ENCODE measurements around the gene NCKAP5.

NCKAP5 gene

GRCh38 chr2:133040170-133040569, 528.1 kb downstream of the NCKAP5 start:
- Histone ChIP-seq H3K36me3 (ENCODE audit: insufficient read depth, low read length) (no peaks in the 10 kb centered on the region), H3K4me1 (ENCODE audit: insufficient read depth, low read length) (no peaks in the 10 kb centered on the region), H3K27me3 (ENCODE audit: insufficient read depth, low read length) (no peaks in the 10 kb centered on the region), H3K9ac (ENCODE audit: low read depth, low read length) (no peak overlapping the region), H3K9me3 (ENCODE audit: insufficient read depth, low read depth, low read length) (no peaks in the 10 kb centered on the region), H3K4me3 (ENCODE audit: low read length) (no peak overlapping the region), H3K27ac (ENCODE audit: low read depth, low read length) (no peak overlapping the region)
- WGBS: 94% methylated on average over 3 of the region's 4 CpGs

GRCh38 chr2:133039531-133039930, 528.7 kb downstream of the NCKAP5 start:
- no CpG with 5 or more reads among the region's 1 CpG for WGBS
- Histone ChIP-seq H3K4me3 (ENCODE audit: low read length) (no peak overlapping the region), H3K27me3 (ENCODE audit: insufficient read depth, low read length) (no peaks in the 10 kb centered on the region), H3K4me1 (ENCODE audit: insufficient read depth, low read length) (no peaks in the 10 kb centered on the region), H3K9me3 (ENCODE audit: insufficient read depth, low read depth, low read length) (no peaks in the 10 kb centered on the region), H3K36me3 (ENCODE audit: insufficient read depth, low read length) (no peaks in the 10 kb centered on the region), H3K27ac (ENCODE audit: low read depth, low read length) (no peak overlapping the region), H3K9ac (ENCODE audit: low read depth, low read length) (no peak overlapping the region)

DNA sequence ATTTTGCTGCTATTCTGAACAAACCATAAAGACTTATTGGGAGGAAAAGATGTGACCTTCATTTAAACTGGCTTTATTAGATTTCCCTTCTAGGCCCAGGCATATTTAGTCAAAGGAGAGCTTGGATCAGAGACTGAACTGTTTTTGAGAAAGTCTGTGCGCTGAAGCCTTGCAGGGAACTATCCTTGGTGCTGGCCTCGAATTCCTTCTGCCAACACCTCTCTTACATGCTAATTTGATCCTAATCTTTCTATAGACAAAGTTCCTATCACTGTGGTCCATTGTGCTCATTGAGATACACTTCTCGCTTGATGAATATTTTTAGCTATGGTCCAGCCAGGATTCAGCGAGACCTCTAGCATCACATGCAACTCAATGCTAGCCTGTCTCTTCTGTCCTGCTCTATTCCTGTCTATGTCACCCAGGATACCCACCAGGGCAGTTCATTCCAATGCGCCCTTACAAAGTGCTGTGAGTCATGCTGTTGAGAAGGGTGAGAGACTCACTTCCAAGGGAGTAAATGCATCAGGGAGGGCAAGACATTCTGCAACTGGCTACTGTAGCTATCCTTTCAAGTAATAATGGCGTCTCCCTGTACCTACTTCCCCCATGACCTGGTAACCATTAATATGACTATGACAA, 541.6 kb downstream of the NCKAP5 start:
- H3K27me3 ChIP-seq (ENCODE audit: insufficient read depth, low read length): no peaks in the 10 kb centered on the region
- 52% methylated on average over 5 of the region's 6 CpGs for WGBS
- H3K4me1 ChIP-seq (ENCODE audit: insufficient read depth, low read length): no peaks in the 10 kb centered on the region; the same call in 1 of the 2 replicates
- H3K36me3 ChIP-seq (ENCODE audit: insufficient read depth, low read length): no peaks in the 10 kb centered on the region
- no peaks in the 10 kb centered on the region for H3K9me3 ChIP-seq (ENCODE audit: insufficient read depth, low read depth, low read length)
- H3K9ac ChIP-seq (ENCODE audit: low read depth, low read length): no peak overlapping the region
- no peak overlapping the region for H3K27ac ChIP-seq (ENCODE audit: low read depth, low read length)
- H3K4me3 ChIP-seq (ENCODE audit: low read length): no peak overlapping the region

GRCh38 chr2:133025004-133025403, 543.3 kb downstream of the NCKAP5 start:
- 96% methylated on average over 2 of the region's 3 CpGs for WGBS
- H3K9ac ChIP-seq (ENCODE audit: low read depth, low read length): no peak overlapping the region
- H3K27ac ChIP-seq (ENCODE audit: low read depth, low read length): no peak overlapping the region

DNA sequence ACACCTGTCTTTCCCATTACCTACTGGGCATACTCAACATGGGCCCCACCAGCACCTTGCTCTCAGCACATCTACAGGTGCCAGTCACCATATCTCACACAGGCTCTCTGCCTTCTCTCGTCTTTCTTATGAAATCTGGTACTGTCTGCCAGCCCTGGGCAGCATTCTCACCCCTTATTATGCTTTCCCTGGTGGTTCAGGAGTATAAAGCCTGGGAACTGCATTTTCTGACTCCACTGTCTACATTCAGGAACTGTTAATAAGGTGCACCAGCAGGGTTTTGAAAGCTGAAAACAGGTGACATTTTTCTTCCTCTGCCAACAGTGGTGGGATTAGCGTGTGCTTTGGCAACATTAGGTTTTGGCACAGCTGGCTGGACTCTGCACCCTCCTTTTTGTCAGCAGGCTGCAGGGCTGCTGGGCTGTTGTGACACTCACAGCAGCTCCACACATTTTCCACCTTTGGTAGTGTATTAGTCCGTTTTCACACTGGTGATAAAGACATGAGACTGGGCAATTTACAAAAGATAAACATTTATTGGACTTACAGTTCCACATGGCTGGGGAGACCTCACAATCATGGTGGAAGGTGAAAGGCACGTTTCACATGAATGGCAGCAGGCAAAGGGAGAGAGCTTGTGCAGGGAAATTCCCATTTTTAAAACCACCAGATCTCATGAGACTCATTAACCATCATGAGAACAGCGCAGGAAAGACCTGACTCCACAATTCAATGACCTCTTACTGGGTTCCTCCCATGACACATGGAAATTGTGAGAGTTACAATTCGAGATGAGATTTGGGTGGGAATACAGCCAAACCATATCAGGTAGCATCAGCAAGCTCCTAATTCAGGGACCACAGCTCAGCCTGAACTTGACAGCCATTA, 555.2 kb downstream of the NCKAP5 start:
- 95% methylated on average over 5 of the region's 6 CpGs for WGBS
- no peak overlapping the region for H3K27ac ChIP-seq (ENCODE audit: low read depth, low read length)

More at GRCh38 chr2:133025004-133025403, 543.3 kb downstream of the NCKAP5 start:
- Histone ChIP-seq H3K4me3 (ENCODE audit: low read length) (no peak overlapping the region), H3K9me3 (ENCODE audit: insufficient read depth, low read depth, low read length) (no peaks in the 10 kb centered on the region), H3K4me1 (ENCODE audit: insufficient read depth, low read length) (no peaks in the 10 kb centered on the region; the same call in 1 of the 2 replicates), H3K36me3 (ENCODE audit: insufficient read depth, low read length) (no peaks in the 10 kb centered on the region), H3K27me3 (ENCODE audit: insufficient read depth, low read length) (no peaks in the 10 kb centered on the region)

GRCh38 chr2:133004623-133005022, 563.6 kb downstream of the NCKAP5 start:
- no peak overlapping the region for H3K9ac ChIP-seq (ENCODE audit: low read depth, low read length)
- H3K4me3 ChIP-seq (ENCODE audit: low read length): no peak overlapping the region
- no peak overlapping the region for H3K27ac ChIP-seq (ENCODE audit: low read depth, low read length)
- no peaks in the 10 kb centered on the region for H3K27me3 ChIP-seq (ENCODE audit: insufficient read depth, low read length)
- no peaks in the 10 kb centered on the region for H3K36me3 ChIP-seq (ENCODE audit: insufficient read depth, low read length)
- WGBS: 96% methylated on average over 5 of the region's 5 CpGs
- H3K9me3 ChIP-seq (ENCODE audit: insufficient read depth, low read depth, low read length): peaks cover 14% of the 10 kb centered on the region
- no peaks in the 10 kb centered on the region for H3K4me1 ChIP-seq (ENCODE audit: insufficient read depth, low read length)

More for the DNA sequence above, 555.2 kb downstream of the NCKAP5 start:
- Histone ChIP-seq H3K4me3 (ENCODE audit: low read length) (no peak overlapping the region), H3K27me3 (ENCODE audit: insufficient read depth, low read length) (no peaks in the 10 kb centered on the region), H3K9me3 (ENCODE audit: insufficient read depth, low read depth, low read length) (no peaks in the 10 kb centered on the region), H3K4me1 (ENCODE audit: insufficient read depth, low read length) (no peaks in the 10 kb centered on the region), H3K36me3 (ENCODE audit: insufficient read depth, low read length) (no peaks in the 10 kb centered on the region), H3K9ac (ENCODE audit: low read depth, low read length) (no peak overlapping the region)

GRCh38 chr2:132999421-132999820, 568.8 kb downstream of the NCKAP5 start:
- Histone ChIP-seq H3K9ac (ENCODE audit: low read depth, low read length) (no peak overlapping the region), H3K27ac (ENCODE audit: low read depth, low read length) (no peak overlapping the region), H3K9me3 (ENCODE audit: insufficient read depth, low read depth, low read length) (peaks cover 5% of the 10 kb centered on the region), H3K27me3 (ENCODE audit: insufficient read depth, low read length) (no peaks in the 10 kb centered on the region), H3K36me3 (ENCODE audit: insufficient read depth, low read length) (no peaks in the 10 kb centered on the region), H3K4me1 (ENCODE audit: insufficient read depth, low read length) (no peaks in the 10 kb centered on the region), H3K4me3 (ENCODE audit: low read length) (no peak overlapping the region)
- 93% methylated on average over 2 of the region's 2 CpGs for WGBS

DNA sequence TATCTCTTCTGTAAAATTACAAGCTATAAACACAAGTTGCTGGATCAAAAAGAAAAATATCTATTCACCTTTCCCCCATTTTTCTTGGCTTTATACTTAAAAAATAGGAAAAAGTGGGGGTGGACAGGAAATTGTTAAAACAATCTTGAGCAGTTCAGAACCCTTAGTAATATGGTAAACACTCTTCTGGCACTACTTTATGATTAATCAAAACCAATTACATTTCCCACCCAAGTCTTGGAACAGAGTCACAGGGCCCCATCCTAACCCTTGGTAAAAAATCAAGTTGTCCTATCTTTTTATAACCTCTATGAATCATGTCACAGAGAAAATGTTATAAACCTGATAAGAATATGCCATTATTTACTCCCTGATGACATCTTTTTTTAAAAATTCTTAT, 570.0 kb downstream of the NCKAP5 start:
- H3K9me3 ChIP-seq (ENCODE audit: insufficient read depth, low read depth, low read length): no peaks in the 10 kb centered on the region
- H3K36me3 ChIP-seq (ENCODE audit: insufficient read depth, low read length): no peaks in the 10 kb centered on the region
- H3K4me1 ChIP-seq (ENCODE audit: insufficient read depth, low read length): no peaks in the 10 kb centered on the region
- no peak overlapping the region for H3K9ac ChIP-seq (ENCODE audit: low read depth, low read length)
- H3K27me3 ChIP-seq (ENCODE audit: insufficient read depth, low read length): no peaks in the 10 kb centered on the region
- H3K27ac ChIP-seq (ENCODE audit: low read depth, low read length): no peak overlapping the region
- H3K4me3 ChIP-seq (ENCODE audit: low read length): no peak overlapping the region

DNA sequence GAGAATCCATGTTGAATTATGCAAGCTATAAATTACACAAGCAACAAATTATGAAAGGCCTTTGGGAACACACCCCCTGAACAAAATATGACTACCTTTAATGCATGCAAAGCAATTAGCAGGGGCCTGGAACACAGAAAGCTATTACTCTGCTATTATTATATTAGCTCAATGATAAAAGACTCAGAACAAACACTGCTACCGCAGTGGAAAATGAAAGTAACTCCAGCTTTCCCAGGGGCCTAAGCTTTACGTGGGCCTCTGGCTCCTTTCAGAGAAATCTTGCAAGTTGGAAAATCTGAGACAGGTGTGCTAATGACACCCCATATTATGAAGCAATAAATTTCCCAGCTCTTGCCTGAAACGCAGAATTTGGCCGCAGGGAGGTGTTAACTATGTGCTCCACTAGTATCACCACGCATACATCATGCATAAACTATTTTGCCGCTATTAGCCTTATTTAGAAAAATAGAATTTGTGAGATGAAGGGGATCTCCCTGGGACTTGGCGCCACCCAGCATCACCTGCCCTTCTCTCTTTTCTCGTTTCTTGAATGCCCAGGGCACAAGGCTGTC, 576.7 kb downstream of the NCKAP5 start:
- H3K9ac ChIP-seq (ENCODE audit: low read depth, low read length): no peak overlapping the region
- WGBS: 77% methylated on average over 5 of the region's 8 CpGs
- no peaks in the 10 kb centered on the region for H3K9me3 ChIP-seq (ENCODE audit: insufficient read depth, low read depth, low read length)
- H3K4me1 ChIP-seq (ENCODE audit: insufficient read depth, low read length): no peaks in the 10 kb centered on the region
- H3K27me3 ChIP-seq (ENCODE audit: insufficient read depth, low read length): no peaks in the 10 kb centered on the region
- H3K36me3 ChIP-seq (ENCODE audit: insufficient read depth, low read length): no peaks in the 10 kb centered on the region
- H3K4me3 ChIP-seq (ENCODE audit: low read length): no peak overlapping the region
- H3K27ac ChIP-seq (ENCODE audit: low read depth, low read length): no peak overlapping the region

DNA sequence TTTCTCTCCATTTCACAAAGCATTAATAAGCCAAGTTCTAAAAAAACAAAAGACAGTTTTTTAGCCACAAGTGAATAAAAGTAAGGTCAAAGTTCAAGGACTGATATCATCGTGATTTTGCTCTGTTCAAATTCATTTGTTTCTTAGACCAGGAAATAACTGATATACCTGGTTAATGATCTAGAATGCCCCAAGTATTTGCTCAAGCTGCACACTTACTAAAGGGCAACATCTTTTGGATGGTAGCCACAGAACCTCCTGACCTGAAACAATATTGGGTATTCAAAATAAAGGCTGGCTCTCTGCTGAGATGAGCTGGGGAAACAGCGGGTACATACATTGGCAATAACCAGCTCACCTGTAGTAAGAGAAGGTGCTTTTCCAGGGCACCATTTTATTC, 583.5 kb downstream of the NCKAP5 start:
- Histone ChIP-seq H3K36me3 (ENCODE audit: insufficient read depth, low read length) (no peaks in the 10 kb centered on the region), H3K4me3 (ENCODE audit: low read length) (no peak overlapping the region), H3K27me3 (ENCODE audit: insufficient read depth, low read length) (no peaks in the 10 kb centered on the region), H3K9ac (ENCODE audit: low read depth, low read length) (no peak overlapping the region), H3K27ac (ENCODE audit: low read depth, low read length) (no peak overlapping the region), H3K9me3 (ENCODE audit: insufficient read depth, low read depth, low read length) (no peaks in the 10 kb centered on the region), H3K4me1 (ENCODE audit: insufficient read depth, low read length) (no peaks in the 10 kb centered on the region)
- WGBS: 87% methylated on average over 2 of the region's 2 CpGs

GRCh38 chr2:132980304-132980703, 588.0 kb downstream of the NCKAP5 start:
- Histone ChIP-seq H3K4me1 (ENCODE audit: insufficient read depth, low read length) (peaks cover 7% of the 10 kb centered on the region), H3K4me3 (ENCODE audit: low read length) (no peak overlapping the region), H3K27ac (ENCODE audit: low read depth, low read length) (no peak overlapping the region), H3K9ac (ENCODE audit: low read depth, low read length) (no peak overlapping the region), H3K36me3 (ENCODE audit: insufficient read depth, low read length) (no peaks in the 10 kb centered on the region), H3K9me3 (ENCODE audit: insufficient read depth, low read depth, low read length) (no peaks in the 10 kb centered on the region), H3K27me3 (ENCODE audit: insufficient read depth, low read length) (no peaks in the 10 kb centered on the region)
- WGBS: 47% methylated on average over 2 of the region's 2 CpGs
